ENCODE results near the gene CDON.

DNA sequence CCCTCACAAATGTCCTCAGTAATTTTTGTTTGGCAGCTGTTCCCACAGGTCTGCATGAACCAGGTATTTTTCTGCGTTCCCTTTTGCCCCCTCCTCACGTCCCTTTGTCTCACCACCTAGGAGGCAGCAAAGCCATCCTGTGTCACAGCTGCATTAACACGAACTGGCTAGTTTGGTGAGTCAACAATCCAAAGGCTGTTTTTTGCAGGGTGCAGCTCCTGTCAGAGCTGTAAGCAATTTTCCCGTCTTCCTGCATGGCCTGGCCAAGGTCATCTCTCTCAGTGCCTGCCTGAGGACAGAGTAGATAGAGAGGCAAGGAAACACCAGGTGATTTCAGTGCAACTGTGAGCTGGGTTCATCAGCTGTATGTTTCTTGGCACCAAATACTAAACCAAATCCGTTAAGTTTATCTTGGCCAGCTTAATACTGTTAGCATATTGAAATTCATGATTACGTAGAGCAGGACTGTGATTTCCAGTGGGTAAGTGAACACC is 137.4 kb downstream of the CDON start:
- TF ChIP-seq, protein P1, sequence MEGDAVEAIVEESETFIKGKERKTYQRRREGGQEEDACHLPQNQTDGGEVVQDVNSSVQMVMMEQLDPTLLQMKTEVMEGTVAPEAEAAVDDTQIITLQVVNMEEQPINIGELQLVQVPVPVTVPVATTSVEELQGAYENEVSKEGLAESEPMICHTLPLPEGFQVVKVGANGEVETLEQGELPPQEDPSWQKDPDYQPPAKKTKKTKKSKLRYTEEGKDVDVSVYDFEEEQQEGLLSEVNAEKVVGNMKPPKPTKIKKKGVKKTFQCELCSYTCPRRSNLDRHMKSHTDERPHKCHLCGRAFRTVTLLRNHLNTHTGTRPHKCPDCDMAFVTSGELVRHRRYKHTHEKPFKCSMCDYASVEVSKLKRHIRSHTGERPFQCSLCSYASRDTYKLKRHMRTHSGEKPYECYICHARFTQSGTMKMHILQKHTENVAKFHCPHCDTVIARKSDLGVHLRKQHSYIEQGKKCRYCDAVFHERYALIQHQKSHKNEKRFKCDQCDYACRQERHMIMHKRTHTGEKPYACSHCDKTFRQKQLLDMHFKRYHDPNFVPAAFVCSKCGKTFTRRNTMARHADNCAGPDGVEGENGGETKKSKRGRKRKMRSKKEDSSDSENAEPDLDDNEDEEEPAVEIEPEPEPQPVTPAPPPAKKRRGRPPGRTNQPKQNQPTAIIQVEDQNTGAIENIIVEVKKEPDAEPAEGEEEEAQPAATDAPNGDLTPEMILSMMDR (conservative IDR thresholded peaks at IDR 0.05; ENCODE audit: low read length): no peak
- no peak for TF ChIP-seq EZH2phosphoT487 (IDR thresholded peaks at IDR 0.05; ENCODE audit: borderline replicate concordance)
